ENCODE results near the gene MEX3A.

MEX3A gene

GRCh38 chr1:156104065-156104810 is 22.0 kb upstream of the MEX3A start:
- peak in 1 of 2 donors; percentile 50 for DNase-seq (ENCODE audit: low read depth in 1 of 2, low spot score in 1 of 2)

- DNase-seq (ENCODE audit: low read depth in 1 of 2, low spot score in 1 of 2) = no peak
Measured at GRCh38 chr1:156103521-156103947, 21.3 kb upstream of the MEX3A start.

DNA sequence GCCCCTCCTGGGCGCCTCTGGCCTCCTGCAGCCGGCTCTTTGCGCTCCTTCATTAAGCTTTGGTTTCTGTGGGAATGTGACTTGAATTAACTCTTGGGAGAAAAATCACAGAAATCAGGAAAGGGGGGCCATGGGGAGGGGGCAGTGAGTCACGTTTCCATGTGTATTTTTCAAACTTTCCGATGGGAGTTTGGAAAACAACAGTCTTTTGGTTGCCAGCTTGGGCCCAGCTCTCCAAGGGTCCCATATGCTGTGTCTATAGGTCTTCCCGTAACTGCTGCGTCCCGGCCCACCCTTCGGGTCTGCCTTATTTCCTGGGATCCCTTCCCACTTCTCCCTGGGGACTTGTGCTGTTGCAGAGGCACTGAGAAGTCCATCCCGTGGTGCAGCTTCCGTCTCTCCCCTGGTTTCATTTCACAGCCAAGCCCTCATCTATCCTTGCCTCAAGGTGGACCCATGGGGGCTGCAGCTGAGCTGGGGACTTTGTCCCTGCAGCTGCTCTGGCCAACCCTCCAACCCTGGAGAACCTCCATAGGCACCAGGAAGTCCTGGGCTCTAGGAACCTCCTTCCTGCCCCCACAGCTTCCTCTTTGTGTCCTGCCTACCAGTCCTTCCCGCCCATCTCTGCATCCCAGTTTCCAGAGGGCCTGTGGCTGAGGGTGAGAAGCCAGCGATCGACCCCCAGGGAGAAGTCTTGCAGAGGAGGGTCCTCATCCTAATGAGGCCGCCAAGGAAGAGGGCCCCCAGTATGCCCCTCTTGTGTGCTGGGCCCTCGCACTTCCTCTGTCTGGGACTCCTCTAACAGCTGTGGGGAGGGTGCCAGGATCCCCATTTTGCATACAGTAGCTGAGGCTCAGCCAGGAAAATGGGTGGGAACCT is 20.6 kb upstream of the MEX3A start:
- no peak for DNase-seq (ENCODE audit: low read depth in 1 of 2, low spot score in 1 of 2)

- no peak for DNase-seq (ENCODE audit: low read depth in 1 of 2, low spot score in 1 of 2)
Measured at GRCh38 chr1:156101880-156102279, 19.6 kb upstream of the MEX3A start.

GRCh38 chr1:156100205-156100995 is 18.1 kb upstream of the MEX3A start:
- DNase-seq (ENCODE audit: low read depth in 1 of 2, low spot score in 1 of 2) = no peak

DNA sequence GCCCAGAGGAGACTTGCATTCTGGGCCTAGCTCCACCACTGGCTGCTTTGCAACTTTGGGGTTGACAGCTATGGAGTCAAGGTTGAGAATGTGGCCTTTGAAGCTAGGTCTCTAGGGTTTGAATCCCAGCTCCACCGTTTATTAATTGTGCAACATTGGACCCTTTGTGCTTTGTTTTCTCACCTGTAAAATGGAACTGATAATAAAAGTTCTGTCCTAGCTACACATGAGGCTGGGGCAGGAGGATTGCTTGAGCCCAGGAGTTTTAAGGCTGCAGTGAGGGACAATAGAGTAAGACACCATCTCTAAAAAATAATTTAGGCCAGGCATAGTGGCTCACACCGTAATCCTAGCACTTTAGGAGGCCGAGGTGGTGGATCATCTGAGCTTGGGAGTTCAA is 17.0 kb upstream of the MEX3A start:
- no peak for DNase-seq (ENCODE audit: low read depth in 1 of 2, low spot score in 1 of 2)

GRCh38 chr1:156098784-156099183 is 16.5 kb upstream of the MEX3A start:
- DNase-seq (ENCODE audit: low read depth in 1 of 2, low spot score in 1 of 2) = no peak

DNA sequence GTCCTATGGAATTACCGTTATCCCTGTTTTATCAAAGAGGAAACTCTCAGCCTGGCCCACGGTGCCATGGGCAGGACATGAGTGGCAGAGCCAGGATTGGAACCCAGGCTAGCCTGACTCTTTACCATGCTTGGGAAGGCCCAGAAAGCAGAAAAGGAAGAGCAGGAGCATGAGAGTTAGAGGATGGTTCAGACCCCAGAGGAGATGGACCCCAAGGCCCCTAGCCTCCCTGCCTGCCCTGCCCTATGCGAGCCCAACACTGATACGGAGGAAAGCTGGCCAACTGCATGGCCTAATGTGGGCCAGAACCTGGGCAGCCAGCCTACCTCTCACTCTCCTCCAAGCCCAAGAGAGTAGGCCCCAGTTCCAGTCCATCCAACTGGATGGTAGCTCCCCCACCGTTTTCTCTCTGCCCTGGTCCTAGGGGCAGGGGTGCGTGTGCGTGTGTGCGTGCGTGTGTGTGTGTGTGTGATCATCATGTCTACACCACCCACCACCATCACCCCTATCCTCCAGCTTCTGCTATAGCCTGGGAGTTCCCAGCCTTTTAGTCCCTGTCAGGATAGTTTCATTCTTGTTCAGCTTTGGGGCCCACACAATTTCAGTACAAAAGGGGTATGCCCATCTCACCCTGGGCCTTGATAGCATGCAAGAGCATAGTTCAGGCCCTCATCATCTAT is 15.4 kb upstream of the MEX3A start:
- no peak for DNase-seq (ENCODE audit: low read depth in 1 of 2, low spot score in 1 of 2)

DNA sequence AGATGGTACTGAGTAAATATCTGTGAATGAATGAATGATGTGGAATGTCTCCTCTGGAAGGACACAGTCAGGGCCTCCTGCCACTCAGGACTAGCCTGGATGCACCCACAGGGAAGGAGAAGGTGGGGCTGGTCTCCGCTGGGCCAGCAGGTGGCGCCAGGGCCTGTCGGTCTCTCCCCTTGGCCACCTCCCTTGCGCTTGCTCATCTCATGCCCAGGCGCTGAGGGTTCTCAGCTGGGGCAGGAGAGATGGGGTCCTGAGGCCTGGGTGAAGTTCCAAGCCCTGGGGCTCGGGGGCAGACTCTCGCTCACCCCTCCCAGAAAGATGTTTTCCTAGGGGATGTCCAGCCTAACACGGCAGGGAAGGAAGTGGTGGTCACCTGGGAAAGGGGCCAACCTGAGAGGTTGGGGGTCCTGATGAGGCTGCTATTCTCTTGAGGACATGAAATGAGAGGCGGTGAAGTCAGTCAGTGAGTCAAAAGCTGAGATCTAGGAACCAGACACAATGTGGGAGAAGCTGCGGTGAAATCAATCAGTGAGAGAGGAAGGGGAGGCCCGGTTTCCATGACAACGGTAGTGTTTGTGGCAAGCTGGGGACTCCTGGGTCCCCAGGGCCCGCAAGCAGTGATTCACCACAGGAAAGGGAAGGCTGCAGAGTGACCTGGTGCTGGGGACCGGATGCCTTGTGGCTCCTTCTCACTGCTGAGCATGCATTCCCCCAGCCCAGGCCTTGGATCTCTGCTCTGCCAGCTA is 14.6 kb upstream of the MEX3A start:
- peak; percentile 70 to 84 for DNase-seq (ENCODE audit: low read depth in 1 of 2, low spot score in 1 of 2)

DNA sequence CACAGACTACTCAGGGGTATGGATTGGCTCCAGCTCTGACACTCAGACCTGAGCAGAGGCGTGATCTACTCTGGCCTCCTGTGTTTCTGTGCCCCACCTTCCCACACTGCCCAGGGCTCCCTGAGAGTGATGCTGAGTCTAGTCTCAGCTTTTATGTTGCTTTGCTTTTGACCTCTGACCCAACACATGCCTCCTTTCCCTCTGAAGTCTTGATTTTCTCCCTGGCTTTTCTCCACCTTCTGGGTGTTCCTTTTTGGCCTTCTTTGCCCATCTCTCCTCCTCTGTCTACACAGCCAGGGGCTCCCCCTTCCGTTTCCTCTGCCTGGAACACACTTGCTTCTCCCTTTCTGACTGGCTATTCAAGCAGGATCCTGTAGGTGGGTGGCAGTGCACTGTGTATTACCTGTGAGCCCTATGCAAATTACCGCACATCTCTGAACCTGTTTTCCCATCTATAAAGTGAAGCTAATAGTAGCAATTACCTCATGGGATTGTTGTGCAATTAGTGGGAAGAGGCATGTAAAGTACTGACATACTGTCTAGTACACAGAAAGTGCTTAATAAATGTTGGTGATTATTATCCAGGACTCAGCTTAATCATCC is 13.7 kb upstream of the MEX3A start:
- DNase-seq (ENCODE audit: low read depth in 1 of 2, low spot score in 1 of 2) = no peak

DNA sequence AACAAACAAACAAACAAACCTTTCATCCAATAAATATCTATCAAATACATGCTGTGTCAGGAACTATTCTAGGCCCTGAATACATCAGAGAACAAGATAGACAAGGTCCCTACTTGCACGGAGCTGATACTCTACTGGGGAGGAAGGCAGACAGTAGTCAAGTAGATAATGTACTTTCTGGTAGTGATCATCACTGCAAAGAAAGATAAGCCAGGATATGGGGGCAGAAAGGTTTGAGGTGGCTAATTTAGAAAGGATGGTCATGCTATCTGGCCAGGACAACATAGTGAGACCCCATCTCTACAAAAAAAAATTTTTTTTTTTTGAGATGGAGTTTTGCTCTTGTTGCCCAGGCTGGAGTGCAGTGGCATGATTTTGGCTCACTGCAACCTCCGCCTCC is 9.3 kb upstream of the MEX3A start:
- no peak for DNase-seq (ENCODE audit: low read depth in 1 of 2, low spot score in 1 of 2)

GRCh38 chr1:156090840-156091188 is 8.5 kb upstream of the MEX3A start:
- DNase-seq (ENCODE audit: low read depth in 1 of 2, low spot score in 1 of 2) = peak; percentile 83 to 88

DNA sequence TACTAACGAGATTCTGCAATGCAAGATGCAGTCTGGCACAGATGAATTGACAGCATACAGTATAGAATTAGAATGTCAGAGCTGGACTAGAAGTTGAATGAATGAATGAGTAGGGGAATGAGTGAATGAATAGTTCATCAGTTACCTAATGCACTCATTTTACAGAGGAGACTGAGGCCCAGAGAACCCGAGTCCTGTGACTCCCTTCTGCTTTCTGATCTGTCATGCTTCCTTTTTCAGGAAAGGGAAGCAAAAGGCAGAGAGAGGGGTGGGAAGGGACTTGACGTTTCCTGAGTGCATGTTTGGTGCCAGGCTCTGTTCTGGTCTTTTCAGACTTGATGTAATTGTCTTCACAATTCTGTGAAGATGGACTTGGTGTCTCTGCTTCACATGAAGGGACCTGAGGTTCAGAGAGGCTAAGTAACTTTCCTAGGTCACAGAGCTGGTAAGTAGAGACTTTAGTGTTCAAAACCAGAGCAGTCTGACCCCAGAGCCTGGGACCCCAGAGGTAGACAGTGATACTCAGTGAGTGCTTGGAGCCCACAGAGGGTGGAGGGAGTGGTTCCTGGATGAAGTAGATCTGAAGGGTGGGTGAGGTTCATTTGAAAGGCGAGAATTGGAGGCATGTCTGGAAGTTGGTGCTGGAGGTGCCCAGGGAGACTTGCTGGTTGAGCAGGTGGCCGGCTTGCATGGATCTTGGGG is 8.0 kb upstream of the MEX3A start:
- DNase-seq (ENCODE audit: low read depth in 1 of 2, low spot score in 1 of 2) = no peak

DNA sequence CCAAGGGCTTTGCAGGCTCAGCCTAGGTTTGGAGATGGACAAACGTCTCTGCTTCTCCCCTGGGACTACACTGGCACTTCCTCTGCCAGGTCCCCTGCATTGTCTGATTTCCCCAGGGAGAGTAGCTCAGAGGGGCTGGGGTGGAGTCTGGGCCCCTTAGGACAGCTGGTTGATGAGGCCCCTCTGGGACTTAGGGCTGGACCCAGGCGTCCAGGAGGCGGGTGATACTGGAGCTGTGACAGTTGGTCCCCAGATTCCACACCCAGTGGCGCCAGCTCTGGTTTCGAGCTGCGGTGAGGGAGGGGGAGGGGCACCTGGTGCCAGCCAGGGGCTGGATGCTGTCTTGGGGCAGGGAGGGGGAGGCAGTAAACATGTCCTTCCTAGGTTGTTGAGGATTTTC is 7.4 kb upstream of the MEX3A start:
- DNase-seq (ENCODE audit: low read depth in 1 of 2, low spot score in 1 of 2) = no peak

- no peak for DNase-seq (ENCODE audit: low read depth in 1 of 2, low spot score in 1 of 2)
Measured at GRCh38 chr1:156086256-156086662, 4.0 kb upstream of the MEX3A start.

DNA sequence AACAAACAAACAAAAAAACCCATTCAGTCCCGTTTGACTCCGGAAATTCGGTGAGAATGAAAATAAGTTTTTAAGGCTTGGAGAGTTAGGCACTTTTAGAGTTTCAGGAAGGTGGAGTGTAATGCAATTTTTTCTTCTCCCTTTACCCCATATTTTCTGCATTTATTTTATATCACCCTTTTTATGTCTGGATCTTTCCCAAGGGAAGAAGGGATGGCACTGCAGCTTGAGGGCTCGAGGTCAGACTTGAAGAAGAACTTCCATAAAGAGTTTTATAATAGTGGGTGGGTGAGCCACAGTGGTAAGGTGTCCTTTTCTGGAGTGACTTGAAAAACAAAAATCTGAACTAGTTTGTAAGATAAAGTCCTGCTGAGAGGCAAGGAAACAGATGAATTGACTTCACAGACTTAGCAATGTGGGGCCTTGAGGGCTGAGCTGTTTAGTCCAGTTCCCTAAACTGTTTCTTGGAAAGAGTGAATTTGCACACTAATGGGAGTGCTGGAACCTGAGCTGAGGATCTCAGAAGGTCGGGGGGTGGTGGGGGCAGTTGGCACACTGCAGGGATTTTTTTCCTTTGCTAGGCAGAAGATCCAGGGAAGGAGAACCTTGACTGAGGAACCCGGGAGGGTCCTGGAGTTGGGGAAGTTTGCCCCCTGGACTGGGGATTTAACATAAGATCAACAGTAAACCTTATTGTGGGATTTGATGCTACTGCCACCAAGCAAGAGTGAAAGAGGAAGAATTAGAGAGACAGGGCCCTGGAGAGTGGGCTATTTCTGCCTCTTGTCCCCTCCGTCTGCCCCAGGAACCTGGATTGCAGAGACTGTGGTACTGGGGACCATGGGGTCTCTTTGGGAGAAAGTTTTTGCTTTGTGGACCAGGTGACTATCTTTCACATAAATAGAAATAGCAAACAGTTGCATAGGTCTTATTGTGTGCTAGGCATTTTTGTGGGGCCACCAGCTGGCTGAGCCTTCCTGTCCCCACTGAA is 1.8 kb upstream of the MEX3A start:
- DNase-seq (ENCODE audit: low read depth in 1 of 2, low spot score in 1 of 2) = no peak

DNA sequence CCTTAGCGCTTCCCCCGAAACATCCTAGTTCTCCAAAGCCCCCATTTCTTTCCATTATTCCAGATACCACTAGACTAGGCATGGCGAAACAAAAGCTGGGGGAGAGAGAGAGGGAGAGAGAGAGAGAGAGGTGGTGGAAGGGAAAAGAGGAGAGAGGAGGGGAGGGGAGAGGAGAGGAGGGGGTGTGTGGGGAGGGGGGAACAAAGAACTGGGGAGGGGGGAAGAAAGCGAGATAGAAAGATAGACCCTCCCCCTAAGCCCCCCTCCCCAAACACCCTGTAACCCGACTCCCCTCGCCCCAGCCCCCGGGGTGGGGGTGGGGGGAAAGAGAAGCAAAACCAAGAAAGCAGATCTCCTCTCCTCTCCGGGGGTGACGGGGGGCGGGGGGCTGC is 352 bp downstream of the MEX3A start:
- DNase-seq (ENCODE audit: low read depth in 1 of 2, low spot score in 1 of 2) = no peak
